AG08396 (cell line): Measurements from ENCODE around the gene ASB8.
A peak's percentile ranks its signal among the peaks of the same experiment; 100 is the strongest.
"Not testable (repeated sequence)": the region's sequence is repeated elsewhere in the genome, so short reads cannot be mapped to it uniquely, and the experiment has no call there.

Source experiments
- DNase-seq: peaks from one replicate; pipeline ENCODE4 v3.0.0; 2012; ENCODE audit warnings: low spot score, mixed read lengths

Gene ASB8

DNA sequence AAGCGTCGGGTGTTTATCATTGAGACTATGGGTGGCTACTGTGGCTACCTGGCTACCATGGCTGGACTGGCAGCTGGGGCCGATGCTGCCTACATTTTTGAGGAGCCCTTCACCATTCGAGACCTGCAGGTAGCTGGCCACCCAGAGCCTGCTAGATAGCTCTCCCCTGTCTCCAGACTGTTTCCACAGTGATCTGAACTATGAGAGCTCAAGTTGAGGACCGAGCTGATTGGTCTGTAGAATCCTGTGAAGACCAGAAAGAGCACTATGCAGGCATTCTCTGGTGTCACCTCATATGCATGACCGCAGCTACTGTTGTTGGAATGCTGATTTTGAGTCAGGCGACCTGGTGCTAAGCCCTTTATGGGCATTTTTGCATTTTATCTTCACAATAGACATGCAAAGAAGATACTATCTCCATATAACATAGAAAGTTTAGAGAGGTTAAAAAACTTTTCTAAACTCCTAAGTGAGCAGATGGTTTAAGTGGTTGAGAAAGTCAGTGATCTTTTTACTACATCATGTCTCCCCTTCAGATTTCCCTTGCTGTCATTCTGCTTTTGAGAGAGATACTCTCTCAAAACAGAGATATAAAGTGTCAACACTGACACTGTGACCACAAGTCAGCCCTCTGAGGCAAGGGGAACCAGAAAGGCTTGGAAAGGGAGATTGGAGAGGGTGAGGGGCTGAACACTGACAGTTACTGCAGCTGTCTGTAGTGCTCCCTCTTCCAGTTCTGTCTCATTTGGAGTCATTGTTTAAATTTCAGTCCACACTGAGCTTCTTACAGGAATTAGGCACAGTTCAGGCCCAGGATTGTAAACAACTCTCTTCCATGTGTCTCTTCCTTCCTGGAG is 14.3 kb downstream of the ASB8 start:
- no peak for DNase-seq

GRCh38 chr12:48135027-48135426 is 22.3 kb downstream of the ASB8 start:
- no peak for DNase-seq

DNA sequence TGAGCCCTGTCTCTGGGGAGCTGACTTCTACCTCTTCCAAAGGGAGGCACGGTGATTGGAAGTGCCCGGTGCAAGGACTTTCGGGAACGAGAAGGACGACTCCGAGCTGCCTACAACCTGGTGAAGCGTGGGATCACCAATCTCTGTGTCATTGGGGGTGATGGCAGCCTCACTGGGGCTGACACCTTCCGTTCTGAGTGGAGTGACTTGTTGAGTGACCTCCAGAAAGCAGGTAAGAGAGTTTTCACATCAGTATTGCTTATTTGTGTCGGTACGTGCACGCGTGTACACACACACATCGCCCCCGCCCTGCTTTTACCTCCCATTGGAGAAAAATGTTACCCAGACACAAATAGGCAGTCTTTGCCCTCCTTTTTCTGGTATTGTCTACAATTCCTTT is 24.5 kb downstream of the ASB8 start:
- DNase-seq, result no peak

DNA sequence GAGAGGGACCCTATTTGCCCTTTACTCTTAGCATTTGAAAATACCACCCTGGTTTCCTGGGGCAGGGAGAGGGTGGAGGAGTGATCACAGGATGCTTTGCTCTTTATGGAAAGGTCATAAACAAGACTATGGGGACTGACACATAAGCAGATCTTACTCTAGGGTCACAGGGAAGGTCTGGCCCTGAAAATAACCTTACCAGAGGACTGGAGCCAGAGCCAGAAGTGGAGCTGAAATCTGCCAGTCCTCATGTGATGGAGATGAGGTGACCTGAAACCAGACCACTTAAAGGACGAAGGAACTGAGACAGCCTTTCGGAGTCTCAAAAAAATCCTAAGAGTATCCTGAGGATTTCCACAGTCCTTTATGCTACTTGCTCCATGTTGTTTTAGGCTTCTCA is 25.8 kb downstream of the ASB8 start:
- no peak for DNase-seq

DNA sequence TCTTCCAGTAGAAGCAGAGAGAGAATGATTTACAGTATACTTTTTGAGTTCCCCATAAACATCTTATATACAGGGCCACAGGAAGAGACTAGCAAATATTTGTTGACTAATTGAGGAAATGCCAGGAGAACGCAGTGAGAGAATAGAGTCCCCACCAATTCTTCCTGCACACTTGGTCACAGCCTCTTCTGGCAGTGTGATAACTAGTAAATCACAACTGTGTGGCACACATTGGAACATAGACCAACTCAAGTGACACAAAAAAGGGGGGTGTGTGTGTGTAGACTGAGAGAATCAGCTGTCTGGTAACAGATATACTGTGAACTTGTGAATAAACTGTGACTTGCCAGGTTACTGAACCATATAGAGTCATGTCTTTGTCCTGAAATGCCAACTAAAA is 27.9 kb downstream of the ASB8 start:
- DNase-seq, result no peak

DNA sequence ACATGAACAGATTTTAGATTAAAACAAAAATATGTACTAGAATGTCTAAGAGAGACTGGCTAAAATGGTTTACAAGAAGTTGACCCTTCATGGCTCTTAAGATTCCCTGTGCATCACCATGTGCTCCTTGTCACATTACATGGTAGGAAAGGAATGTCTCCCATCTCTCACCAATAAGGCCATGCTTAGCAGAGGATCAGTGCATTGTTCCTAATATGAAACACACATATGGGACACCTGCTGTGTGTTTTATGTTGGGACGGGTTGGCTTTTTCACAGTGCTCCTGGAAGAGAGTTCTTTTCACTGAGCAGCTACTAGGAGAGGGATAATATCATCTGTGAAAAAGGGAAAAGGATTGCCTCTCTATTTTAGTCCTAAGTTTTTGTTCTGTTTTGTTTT is 28.5 kb downstream of the ASB8 start:
- DNase-seq, result no peak

DNA sequence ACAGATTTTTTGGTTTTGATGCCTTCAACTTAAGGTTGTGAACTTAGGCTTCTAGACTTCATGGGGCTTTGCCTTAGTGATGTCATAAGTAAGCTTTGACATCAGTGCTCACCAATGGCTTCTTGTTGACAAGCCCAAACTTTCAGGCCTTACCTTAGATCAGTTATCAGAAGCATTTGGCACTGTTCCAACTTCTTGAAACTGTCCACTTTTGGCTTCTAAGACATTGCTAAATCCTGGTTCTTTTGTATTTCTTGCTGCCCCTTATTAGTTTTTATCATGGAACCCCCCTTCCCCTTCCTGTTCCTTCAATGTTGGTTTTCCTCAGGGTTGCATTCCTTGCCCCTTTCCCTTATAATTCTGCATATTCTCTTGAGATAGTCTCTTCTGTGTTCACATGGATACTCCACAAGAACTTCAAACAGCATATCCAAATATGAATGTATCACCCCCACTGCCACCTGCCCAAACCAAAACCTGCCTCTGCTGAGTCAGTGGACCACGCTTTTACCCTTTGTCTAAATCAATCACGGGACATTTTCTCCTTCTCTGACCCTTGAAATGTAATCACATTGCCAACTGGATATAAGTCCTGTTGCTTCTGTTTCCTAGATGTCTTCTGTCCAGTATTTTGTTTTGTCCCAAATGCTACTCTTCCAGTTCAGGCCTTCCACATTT is 30.2 kb downstream of the ASB8 start:
- no peak for DNase-seq

DNA sequence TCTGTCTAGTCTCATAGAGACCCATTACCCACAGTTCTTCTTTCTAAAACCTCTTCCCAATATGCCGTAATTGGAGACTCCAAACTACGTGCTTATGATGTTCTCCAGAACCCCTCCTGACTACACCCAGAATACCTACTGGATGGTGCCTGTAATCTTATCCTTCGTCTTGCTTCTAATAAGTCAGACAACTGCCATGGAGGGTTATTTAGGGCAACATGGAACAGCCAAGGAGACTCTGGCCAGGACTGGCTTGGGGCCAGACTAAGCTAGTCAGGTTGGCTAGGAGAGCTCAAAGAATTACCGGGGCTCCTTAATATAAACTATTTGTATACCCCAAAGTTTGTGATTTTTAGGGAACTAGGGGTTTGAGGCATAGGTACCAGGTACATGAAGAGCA is 31.3 kb downstream of the ASB8 start:
- no peak for DNase-seq

- DNase-seq, result not testable (repeated sequence)
These were observed 31.8 kb downstream of the ASB8 start for GRCh38 chr12:48125542-48125941.

GRCh38 chr12:48123169-48123568 is 34.1 kb downstream of the ASB8 start:
- DNase-seq, result no peak

DNA sequence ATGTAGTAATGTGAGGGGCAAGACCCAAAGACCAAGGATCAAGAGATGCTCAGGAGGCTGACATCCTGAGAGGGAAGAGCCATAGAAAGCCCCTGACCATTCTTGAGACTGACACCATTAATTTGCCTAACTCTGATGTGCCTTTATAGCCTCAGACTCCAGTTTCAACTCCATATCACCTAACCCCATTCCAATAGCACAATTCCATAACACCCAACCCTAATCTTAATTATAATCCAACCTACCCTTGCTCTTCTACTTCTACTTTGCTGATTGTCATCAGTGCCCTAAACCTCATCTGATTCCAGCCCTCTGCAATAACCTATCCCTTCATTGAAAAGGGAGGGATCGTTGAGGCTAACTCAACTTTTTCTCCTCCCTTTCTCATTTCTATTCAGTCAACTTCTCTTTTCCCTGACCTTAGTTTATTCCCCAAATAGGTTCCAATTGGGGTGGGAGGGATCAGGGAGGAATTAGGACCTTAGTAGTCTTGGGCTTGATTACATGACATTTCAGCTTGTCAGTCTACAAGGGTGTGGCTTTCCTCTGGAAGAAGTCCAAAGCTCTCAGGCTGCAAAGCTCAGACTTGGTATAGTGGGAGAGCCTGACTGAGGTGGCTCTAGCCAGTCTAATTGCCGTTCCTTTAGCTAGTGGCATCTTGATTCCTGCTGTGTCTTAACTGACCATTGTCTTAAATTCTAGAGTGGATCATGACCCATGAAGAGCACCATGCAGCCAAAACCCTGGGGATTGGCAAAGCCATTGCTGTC is 35.1 kb downstream of the ASB8 start:
- no peak for DNase-seq

GRCh38 chr12:48121522-48121921 is 35.8 kb downstream of the ASB8 start:
- DNase-seq, result no peak

- no peak for DNase-seq
These were observed 37.5 kb downstream of the ASB8 start for GRCh38 chr12:48119834-48120195.

DNA sequence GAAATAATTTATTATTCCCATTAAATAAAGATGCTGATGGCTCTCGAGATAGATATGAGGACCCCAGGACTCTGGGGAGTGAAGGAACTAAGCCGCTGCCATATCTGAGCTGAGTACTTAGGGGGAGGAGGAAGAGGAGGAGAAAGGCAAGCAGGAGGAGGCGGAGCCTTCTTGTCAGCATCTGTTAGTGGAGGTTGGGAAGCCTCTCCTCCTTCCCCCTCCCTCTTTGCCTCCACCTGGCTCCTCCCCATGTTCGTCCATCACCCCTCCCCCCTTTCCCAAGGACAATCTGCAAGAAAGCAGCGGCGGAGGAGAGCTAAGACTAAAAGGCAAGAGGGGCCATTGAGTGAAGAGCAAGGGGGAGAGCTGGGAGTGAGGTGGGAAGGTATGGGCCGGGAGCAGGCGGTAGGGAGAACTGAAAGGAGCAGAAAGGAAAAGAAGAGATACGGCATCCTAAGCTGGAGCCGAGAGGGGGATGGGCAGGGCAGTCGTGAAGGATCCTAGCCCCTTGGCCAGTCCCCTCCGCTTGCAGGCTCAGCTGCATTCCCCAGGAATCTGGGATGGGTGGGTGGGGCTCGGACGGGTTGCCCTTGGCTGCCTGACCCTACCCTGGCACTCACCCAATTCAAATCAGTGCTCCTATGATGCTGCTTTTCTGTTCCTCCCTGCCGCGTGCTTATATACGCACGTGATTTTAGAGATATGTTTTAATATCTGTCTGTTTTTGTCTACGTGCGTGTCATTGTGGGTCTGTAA is 38.1 kb downstream of the ASB8 start, which contains the start of gene PFKM:
TSS of gene PFKM (plus strand) at position 287 of the 756 bp plus-strand sequence. CDS start 3,411 bp downstream, outside the sequence.
- DNase-seq, result peak; percentile 90

- DNase-seq, result no peak
These were observed 38.9 kb downstream of the ASB8 start for GRCh38 chr12:48118284-48118871.

DNA sequence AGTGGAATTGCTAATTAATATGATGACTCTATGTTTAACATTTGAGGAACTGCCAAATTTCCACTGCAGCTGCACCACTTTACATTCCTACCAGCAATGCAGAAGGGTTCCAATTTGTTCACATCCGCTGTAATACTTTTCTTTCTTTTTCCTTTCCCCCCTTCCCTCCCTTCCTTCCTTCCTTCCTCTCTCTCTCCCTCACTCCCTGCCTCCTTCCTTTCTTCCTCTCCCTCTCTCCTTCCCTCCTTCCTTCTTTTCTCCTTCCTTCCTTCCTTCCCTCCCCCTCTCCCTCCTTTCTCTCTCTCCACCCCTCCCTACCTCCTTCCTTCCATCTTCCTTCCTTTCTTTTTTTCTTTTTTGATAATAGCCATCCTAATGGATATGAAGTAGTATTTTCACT is 41.4 kb downstream of the ASB8 start:
- DNase-seq, result no peak

DNA sequence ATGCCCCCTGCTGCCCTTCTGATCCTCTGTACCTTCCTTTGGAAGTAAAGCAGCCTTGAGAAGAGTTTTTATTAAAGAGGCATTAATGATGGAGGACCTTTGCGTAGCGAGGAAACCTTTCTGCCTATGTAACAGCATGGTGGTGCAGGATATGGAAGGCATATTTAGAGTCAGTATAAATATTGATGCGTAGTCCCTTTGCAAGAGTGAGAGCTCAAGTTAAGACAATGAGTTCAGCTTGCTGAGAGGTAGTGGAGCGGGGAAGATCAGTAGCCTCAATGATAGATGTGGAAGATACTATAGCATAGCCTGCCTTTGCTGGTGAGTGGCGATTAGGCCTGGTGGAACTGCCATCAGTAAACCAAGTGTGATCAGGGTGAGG is 46.0 kb downstream of the ASB8 start:
- DNase-seq, result not testable (repeated sequence)

GRCh38 chr12:48110691-48111311 is 46.5 kb downstream of the ASB8 start:
- no peak for DNase-seq

DNA sequence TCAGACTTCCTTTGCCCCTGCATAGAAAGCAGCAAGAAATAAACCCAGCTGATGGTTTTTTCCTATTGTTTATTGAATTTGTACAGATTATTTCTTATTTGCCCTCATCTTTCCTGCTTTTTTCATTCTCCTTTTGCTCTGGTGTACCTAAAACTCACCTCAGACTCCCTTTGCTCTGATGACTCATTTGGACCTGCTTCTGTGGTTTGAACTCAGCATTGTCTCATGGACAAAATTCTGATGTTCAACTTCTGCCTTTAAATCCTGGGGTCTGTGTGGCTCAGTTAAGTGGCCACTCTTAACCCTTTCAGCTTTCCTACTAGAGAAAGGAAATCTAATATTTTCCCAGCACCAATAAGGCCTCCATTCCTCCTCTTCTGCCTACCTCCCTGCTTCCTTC is 47.9 kb downstream of the ASB8 start:
- DNase-seq, result no peak

GRCh38 chr12:48106681-48107613 is 50.4 kb downstream of the ASB8 start:
- no peak for DNase-seq
